Activated naive CD8-positive, alpha-beta T cell (primary cell): ENCODE measurements around the gene NKAIN2.
A peak's percentile ranks its signal among the peaks of the same experiment; 100 is the strongest.

Experiments
- H3K27ac Mint-ChIP-seq: one replicate; pipeline ENCODE4 v1.8.0; 2021; ENCODE audit warnings: mixed read lengths
- H3K27me3 Mint-ChIP-seq: one replicate; pipeline ENCODE4 v1.8.0; 2021; ENCODE audit warnings: mixed read lengths
- H3K36me3 Mint-ChIP-seq: one replicate; pipeline ENCODE4 v1.8.0; 2021; ENCODE audit warnings: mixed read lengths
- H3K4me1 Mint-ChIP-seq: one replicate; pipeline ENCODE4 v1.8.0; 2021; ENCODE audit warnings: low read depth, mixed read lengths
- H3K4me3 Mint-ChIP-seq: one replicate; pipeline ENCODE4 v1.8.0; 2021; ENCODE audit warnings: mild to moderate bottlenecking, mixed read lengths
- H3K9me3 Mint-ChIP-seq: one replicate; pipeline ENCODE4 v1.8.0; 2021; ENCODE audit warnings: low read depth, mixed read lengths

Gene NKAIN2

GRCh38 chr6:123802351-123802696 lies 1.3 kb upstream of the NKAIN2 start:
- H3K27me3 Mint-ChIP-seq: peaks cover 31% of the 10 kb centered on the region
- no peaks in the 10 kb centered on the region for H3K9me3 Mint-ChIP-seq
- H3K27ac Mint-ChIP-seq: no peak overlapping the region
- H3K4me1 Mint-ChIP-seq: peaks cover 13% of the 10 kb centered on the region
- no peak overlapping the region for H3K4me3 Mint-ChIP-seq
- H3K36me3 Mint-ChIP-seq: no peaks in the 10 kb centered on the region

GRCh38 chr6:123802697-123803503 lies 765 bp upstream of the NKAIN2 start:
- Mint-ChIP-seq H3K36me3 (no peaks in the 10 kb centered on the region), H3K27me3 (peaks cover 31% of the 10 kb centered on the region)

GRCh38 chr6:123804014-123804786 lies 535 bp downstream of the NKAIN2 start:
- Mint-ChIP-seq H3K4me1 (peaks cover 13% of the 10 kb centered on the region), H3K27ac (no peak overlapping the region), H3K27me3 (peaks cover 30% of the 10 kb centered on the region), H3K36me3 (no peaks in the 10 kb centered on the region), H3K4me3 (peak overlapping the region; percentile 77), H3K9me3 (no peaks in the 10 kb centered on the region)

More at GRCh38 chr6:123802697-123803503, 765 bp upstream of the NKAIN2 start:
- Mint-ChIP-seq H3K4me1 (peaks cover 13% of the 10 kb centered on the region), H3K27ac (no peak overlapping the region), H3K4me3 (peak overlapping the region; percentile 78), H3K9me3 (no peaks in the 10 kb centered on the region)

- Mint-ChIP-seq H3K27ac (no peak overlapping the region), H3K36me3 (no peaks in the 10 kb centered on the region), H3K27me3 (peaks cover 30% of the 10 kb centered on the region), H3K4me1 (peaks cover 13% of the 10 kb centered on the region), H3K9me3 (no peaks in the 10 kb centered on the region), H3K4me3 (peak overlapping the region; percentile 77)
Observed at GRCh38 chr6:123804787-123805540, 1.3 kb downstream of the NKAIN2 start.

- Mint-ChIP-seq H3K27ac (no peak overlapping the region), H3K27me3 (peaks cover 30% of the 10 kb centered on the region), H3K4me1 (peaks cover 13% of the 10 kb centered on the region), H3K9me3 (no peaks in the 10 kb centered on the region), H3K4me3 (no peak overlapping the region), H3K36me3 (no peaks in the 10 kb centered on the region)
Observed at GRCh38 chr6:123805921-123806320, 2.3 kb downstream of the NKAIN2 start.

GRCh38 chr6:123806561-123806960 lies 2.9 kb downstream of the NKAIN2 start:
- H3K27me3 Mint-ChIP-seq: peaks cover 28% of the 10 kb centered on the region
- H3K36me3 Mint-ChIP-seq: no peaks in the 10 kb centered on the region
- peaks cover 13% of the 10 kb centered on the region for H3K4me1 Mint-ChIP-seq
- H3K27ac Mint-ChIP-seq: no peak overlapping the region
- H3K9me3 Mint-ChIP-seq: no peaks in the 10 kb centered on the region
- H3K4me3 Mint-ChIP-seq: no peak overlapping the region

GRCh38 chr6:123808556-123808955 lies 4.9 kb downstream of the NKAIN2 start:
- no peaks in the 10 kb centered on the region for H3K9me3 Mint-ChIP-seq
- H3K27ac Mint-ChIP-seq: no peak overlapping the region
- H3K27me3 Mint-ChIP-seq: peaks cover 21% of the 10 kb centered on the region
- no peak overlapping the region for H3K4me3 Mint-ChIP-seq
- no peaks in the 10 kb centered on the region for H3K36me3 Mint-ChIP-seq
- H3K4me1 Mint-ChIP-seq: peaks cover 5% of the 10 kb centered on the region

GRCh38 chr6:123810214-123810613 lies 6.5 kb downstream of the NKAIN2 start:
- Mint-ChIP-seq H3K36me3 (no peaks in the 10 kb centered on the region), H3K27ac (no peak overlapping the region), H3K4me3 (no peak overlapping the region), H3K9me3 (no peaks in the 10 kb centered on the region), H3K27me3 (peaks cover 8% of the 10 kb centered on the region), H3K4me1 (no peaks in the 10 kb centered on the region)

- Mint-ChIP-seq H3K4me1 (no peaks in the 10 kb centered on the region), H3K9me3 (no peaks in the 10 kb centered on the region), H3K27ac (no peak overlapping the region), H3K36me3 (no peaks in the 10 kb centered on the region), H3K27me3 (peaks cover 6% of the 10 kb centered on the region), H3K4me3 (no peak overlapping the region)
Observed at GRCh38 chr6:123810948-123811347, 7.3 kb downstream of the NKAIN2 start.

- Mint-ChIP-seq H3K27ac (no peak overlapping the region), H3K4me1 (no peaks in the 10 kb centered on the region), H3K4me3 (no peak overlapping the region), H3K36me3 (no peaks in the 10 kb centered on the region), H3K27me3 (peaks cover 6% of the 10 kb centered on the region), H3K9me3 (no peaks in the 10 kb centered on the region)
Observed at GRCh38 chr6:123811378-123811777, 7.7 kb downstream of the NKAIN2 start.

GRCh38 chr6:123812621-123813020 lies 9.0 kb downstream of the NKAIN2 start:
- Mint-ChIP-seq H3K4me3 (no peak overlapping the region), H3K27me3 (peaks cover 4% of the 10 kb centered on the region), H3K4me1 (no peaks in the 10 kb centered on the region), H3K27ac (no peak overlapping the region), H3K9me3 (no peaks in the 10 kb centered on the region), H3K36me3 (no peaks in the 10 kb centered on the region)

GRCh38 chr6:123821112-123821511 lies 17.4 kb downstream of the NKAIN2 start:
- H3K9me3 Mint-ChIP-seq: no peaks in the 10 kb centered on the region
- no peak overlapping the region for H3K4me3 Mint-ChIP-seq
- no peaks in the 10 kb centered on the region for H3K36me3 Mint-ChIP-seq
- H3K27me3 Mint-ChIP-seq: peaks cover 3% of the 10 kb centered on the region
- H3K27ac Mint-ChIP-seq: no peak overlapping the region
- H3K4me1 Mint-ChIP-seq: no peaks in the 10 kb centered on the region

GRCh38 chr6:123829302-123829953 lies 25.8 kb downstream of the NKAIN2 start:
- H3K27me3 Mint-ChIP-seq: no peaks in the 10 kb centered on the region
- peaks cover 8% of the 10 kb centered on the region for H3K9me3 Mint-ChIP-seq
- no peaks in the 10 kb centered on the region for H3K36me3 Mint-ChIP-seq
- H3K27ac Mint-ChIP-seq: no peak overlapping the region
- H3K4me3 Mint-ChIP-seq: no peak overlapping the region
- no peaks in the 10 kb centered on the region for H3K4me1 Mint-ChIP-seq

GRCh38 chr6:123830120-123830519 lies 26.5 kb downstream of the NKAIN2 start:
- H3K36me3 Mint-ChIP-seq: no peaks in the 10 kb centered on the region
- H3K9me3 Mint-ChIP-seq: peaks cover 8% of the 10 kb centered on the region
- no peaks in the 10 kb centered on the region for H3K4me1 Mint-ChIP-seq
- H3K27ac Mint-ChIP-seq: no peak overlapping the region
- H3K27me3 Mint-ChIP-seq: no peaks in the 10 kb centered on the region
- H3K4me3 Mint-ChIP-seq: no peak overlapping the region
